Epithelial cell of proximal tubule (primary cell): ENCODE data around the gene ASXL1. TPM values are rescaled to one million over a fixed set of nuclear protein-coding genes. Genes with fewer than 3 reads are reported as not detected.

ENCODE experiments used
- total RNA-seq: library from RNA; depleted of rRNA; stranded (reverse); fragments of >200 nt; gene quantifications from 2 replicates; pipeline ENCODE4 v1.2.3, GENCODE V29; 2015

The ASXL1 gene
- total RNA-seq, 1 donor from 2014 or later: 34.2 TPM

Other genes starting within 250 kb of the ASXL1 start
- 25.7 and 29.4 TPM in 2 replicates for gene TM9SF4, start 248.6 kb upstream of the ASXL1 start, total RNA-seq
- gene PLAGL2, start 150.6 kb upstream of the ASXL1 start, total RNA-seq: 7.8 and 9.0 TPM in 2 replicates
- 23.8 and 45.9 TPM in 2 replicates for gene POFUT1, start 150.5 kb upstream of the ASXL1 start, total RNA-seq
- gene KIF3B, start 80.7 kb upstream of the ASXL1 start, total RNA-seq: 19.0 and 22.8 TPM in 2 replicates
- 33.6 and 44.1 TPM in 2 replicates for gene NOL4L, start 227.0 kb downstream of the ASXL1 start, total RNA-seq